ENCODE measurements around the gene MLH3. TPM values are rescaled to one million over a fixed set of nuclear protein-coding genes. Genes with fewer than 3 reads are reported as not detected.
"Not testable (repeated sequence)": the region's sequence is repeated elsewhere in the genome, so short reads cannot be mapped to it uniquely, and the experiment has no call there.

MLH3 gene
- total and polyA plus RNA-seq, 2 experiments from 2014 or later = 21.7 to 24.4 TPM

DNA sequence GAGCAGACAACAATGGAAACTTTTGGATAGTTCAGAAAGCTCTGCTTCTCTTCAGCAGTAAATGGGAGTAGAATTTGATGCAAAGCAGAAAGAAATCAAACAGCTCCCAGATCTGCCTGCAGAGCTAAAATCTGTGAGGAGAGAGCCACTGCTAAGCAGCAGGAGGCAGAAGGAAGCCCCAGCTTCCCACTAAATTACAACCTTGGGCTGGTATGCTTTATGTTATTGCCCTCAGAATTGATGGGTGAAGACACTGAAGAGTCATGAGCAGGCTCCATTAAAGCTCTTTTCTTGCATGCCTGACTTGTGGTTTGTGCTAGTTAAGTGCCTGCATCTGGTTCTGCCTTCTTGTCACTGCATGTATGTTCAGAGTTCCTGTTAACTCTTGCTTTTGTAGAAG, 26.5 kb upstream of the MLH3 start:
- H3K27ac ChIP-seq = no peak overlapping the region
- H3K4me3 ChIP-seq = no peak overlapping the region
- H3K27me3 ChIP-seq = no peaks in the 10 kb centered on the region
- TF ChIP-seq, protein P1, sequence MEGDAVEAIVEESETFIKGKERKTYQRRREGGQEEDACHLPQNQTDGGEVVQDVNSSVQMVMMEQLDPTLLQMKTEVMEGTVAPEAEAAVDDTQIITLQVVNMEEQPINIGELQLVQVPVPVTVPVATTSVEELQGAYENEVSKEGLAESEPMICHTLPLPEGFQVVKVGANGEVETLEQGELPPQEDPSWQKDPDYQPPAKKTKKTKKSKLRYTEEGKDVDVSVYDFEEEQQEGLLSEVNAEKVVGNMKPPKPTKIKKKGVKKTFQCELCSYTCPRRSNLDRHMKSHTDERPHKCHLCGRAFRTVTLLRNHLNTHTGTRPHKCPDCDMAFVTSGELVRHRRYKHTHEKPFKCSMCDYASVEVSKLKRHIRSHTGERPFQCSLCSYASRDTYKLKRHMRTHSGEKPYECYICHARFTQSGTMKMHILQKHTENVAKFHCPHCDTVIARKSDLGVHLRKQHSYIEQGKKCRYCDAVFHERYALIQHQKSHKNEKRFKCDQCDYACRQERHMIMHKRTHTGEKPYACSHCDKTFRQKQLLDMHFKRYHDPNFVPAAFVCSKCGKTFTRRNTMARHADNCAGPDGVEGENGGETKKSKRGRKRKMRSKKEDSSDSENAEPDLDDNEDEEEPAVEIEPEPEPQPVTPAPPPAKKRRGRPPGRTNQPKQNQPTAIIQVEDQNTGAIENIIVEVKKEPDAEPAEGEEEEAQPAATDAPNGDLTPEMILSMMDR (IDR thresholded peaks at IDR 0.05; ENCODE audit: low read depth, low read length) = no peak
- no peak for DNase-seq (ENCODE audit: low read depth in 1 of 2, low spot score in 1 of 2)
- no peaks in the 10 kb centered on the region for H3K4me1 ChIP-seq (ENCODE audit: low read depth)
- peaks cover 9% of the 10 kb centered on the region for H3K36me3 ChIP-seq
- H3K9me3 ChIP-seq (ENCODE audit: low read depth) = no peaks in the 10 kb centered on the region

DNA sequence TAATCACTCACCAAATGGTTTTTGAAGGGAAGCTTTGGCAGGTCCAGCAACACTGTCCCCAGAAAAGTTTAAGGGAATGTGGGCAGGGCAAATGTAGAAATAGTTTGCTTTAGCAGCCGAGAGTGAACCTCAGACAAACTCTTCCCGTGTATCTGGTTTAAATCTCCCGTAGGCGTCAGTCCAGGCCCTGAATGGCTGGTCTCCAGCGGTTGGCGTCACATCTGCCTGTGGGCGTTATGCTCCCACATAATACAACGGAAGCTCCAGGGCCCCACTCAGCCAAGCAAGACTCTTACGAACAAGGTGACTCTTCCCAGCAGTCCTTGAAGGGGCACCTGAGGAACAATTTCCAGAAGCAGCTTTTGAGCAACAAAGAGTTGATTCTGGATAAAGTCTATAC, 19.1 kb upstream of the MLH3 start:
- TF ChIP-seq, protein P1 (IDR thresholded peaks at IDR 0.05; ENCODE audit: low read depth, low read length) = no peak
- Histone ChIP-seq H3K9me3 (ENCODE audit: low read depth) (no peaks in the 10 kb centered on the region), H3K27me3 (no peaks in the 10 kb centered on the region), H3K4me1 (ENCODE audit: low read depth) (peaks cover 10% of the 10 kb centered on the region), H3K36me3 (no peaks in the 10 kb centered on the region), H3K4me3 (no peak overlapping the region), H3K27ac (peak overlapping the region; percentile 86)
- no peak for DNase-seq (ENCODE audit: low read depth in 1 of 2, low spot score in 1 of 2)

GRCh38 chr14:75069811-75070145, 18.5 kb upstream of the MLH3 start:
- TF ChIP-seq, protein P1 (IDR thresholded peaks at IDR 0.05; ENCODE audit: low read depth, low read length) = no peak
- Histone ChIP-seq H3K4me1 (ENCODE audit: low read depth) (peaks cover 10% of the 10 kb centered on the region), H3K4me3 (peak overlapping the region; percentile 58), H3K27me3 (no peaks in the 10 kb centered on the region), H3K27ac (peak overlapping the region; percentile 86), H3K9me3 (ENCODE audit: low read depth) (no peaks in the 10 kb centered on the region), H3K36me3 (no peaks in the 10 kb centered on the region)
- DNase-seq (ENCODE audit: low read depth in 1 of 2, low spot score in 1 of 2) = peak in 1 of 2 donors; percentile 45

- H3K27ac ChIP-seq = peak within 1 kb of the TSS; percentile 86
- TF ChIP-seq, protein P1 (IDR thresholded peaks at IDR 0.05; ENCODE audit: low read depth, low read length) = no peak
- H3K9me3 ChIP-seq (ENCODE audit: low read depth) = no peaks in the 10 kb centered on the region
- H3K4me1 ChIP-seq (ENCODE audit: low read depth) = peaks cover 10% of the 10 kb centered on the region
- no peaks in the 10 kb centered on the region for H3K27me3 ChIP-seq
- peak within 1 kb of the TSS; percentile 58 for H3K4me3 ChIP-seq
- DNase-seq (ENCODE audit: low read depth in 1 of 2, low spot score in 1 of 2) = peak; percentile 93 to 95
- no peaks in the 10 kb centered on the region for H3K36me3 ChIP-seq
Observed at GRCh38 chr14:75069121-75069810, 18.0 kb upstream of the MLH3 start, which contains the start of gene ZC2HC1C. TSS of gene ZC2HC1C (plus strand) at chr14:75069641. CDS start at chr14:75070574, 933 bp downstream.

- Histone ChIP-seq H3K27ac (peak overlapping the region; percentile 86), H3K4me1 (ENCODE audit: low read depth) (peaks cover 10% of the 10 kb centered on the region), H3K27me3 (no peaks in the 10 kb centered on the region), H3K4me3 (peak overlapping the region; percentile 58), H3K9me3 (ENCODE audit: low read depth) (no peaks in the 10 kb centered on the region), H3K36me3 (no peaks in the 10 kb centered on the region)
- DNase-seq (ENCODE audit: low read depth in 1 of 2, low spot score in 1 of 2) = peak in 1 of 2 donors; percentile 20
- TF ChIP-seq, protein P1 (IDR thresholded peaks at IDR 0.05; ENCODE audit: low read depth, low read length) = no peak
Observed at GRCh38 chr14:75068294-75069120, 17.2 kb upstream of the MLH3 start.

GRCh38 chr14:75067765-75068164, 16.5 kb upstream of the MLH3 start:
- H3K27me3 ChIP-seq; DNase-seq (ENCODE audit: low read depth in 1 of 2, low spot score in 1 of 2); H3K27ac ChIP-seq; H3K9me3 ChIP-seq (ENCODE audit: low read depth); H3K36me3 ChIP-seq: not testable (repeated sequence)
- Histone ChIP-seq H3K4me1 (ENCODE audit: low read depth) (peaks cover 17% of the 10 kb centered on the region), H3K4me3 (peak overlapping the region; percentile 58)
